GM21381 (cell line): ENCODE measurements around the gene ZNF3.
A peak's percentile ranks its signal among the peaks of the same experiment; 100 is the strongest.
"Not testable (repeated sequence)": the region's sequence is repeated elsewhere in the genome, so short reads cannot be mapped to it uniquely, and the experiment has no call there.

Experiments
- ATAC-seq: cut with Tn5 transposase; IDR thresholded peaks from one replicate; pipeline ENCODE4 v1.9.1; 2021; ENCODE audit warnings: mild to moderate bottlenecking, moderate library complexity; ENCODE audit not compliant: unreplicated experiment

ZNF3 gene

GRCh38 chr7:100081535-100082102, at the start of gene ZNF3:
Gene ZNF3, minus strand, starts transcription at chr7:100081723. Its CDS starts 4,366 bp downstream, at chr7:100077357.
- ATAC-seq: peak; percentile 87

GRCh38 chr7:100130608-100131453, 49.3 kb upstream of the ZNF3 start:
- no peak for ATAC-seq

- ATAC-seq: not testable (repeated sequence)
Observed at GRCh38 chr7:100130220-100130607, 48.7 kb upstream of the ZNF3 start.

GRCh38 chr7:100128637-100128963, 47.1 kb upstream of the ZNF3 start:
- no peak for ATAC-seq

- no peak for ATAC-seq
Observed at GRCh38 chr7:100127866-100128636, 46.5 kb upstream of the ZNF3 start.

- peak; percentile 62 for ATAC-seq
Observed at GRCh38 chr7:100126931-100127865, 45.7 kb upstream of the ZNF3 start, which contains the start of gene MBLAC1. Gene MBLAC1, plus strand, starts transcription at chr7:100126967. Its CDS starts 429 bp downstream, at chr7:100127396.

- no peak for ATAC-seq
Observed at GRCh38 chr7:100126239-100126930, 44.9 kb upstream of the ZNF3 start.

- no peak for ATAC-seq
Observed at GRCh38 chr7:100124301-100125230, 43.0 kb upstream of the ZNF3 start.

GRCh38 chr7:100122568-100122967, 41.0 kb upstream of the ZNF3 start:
- ATAC-seq: no peak

- ATAC-seq: no peak
Observed at GRCh38 chr7:100122067-100122466, 40.5 kb upstream of the ZNF3 start.

GRCh38 chr7:100120733-100121036, 39.2 kb upstream of the ZNF3 start:
- no peak for ATAC-seq

GRCh38 chr7:100119970-100120732, 38.6 kb upstream of the ZNF3 start:
- peak; percentile 27 for ATAC-seq

- ATAC-seq: peak; percentile 73
Observed at GRCh38 chr7:100119072-100119969, 37.8 kb upstream of the ZNF3 start, which contains the start of the genes CNPY4 and TAF6. Gene CNPY4, plus strand, starts transcription at chr7:100119634. Its CDS starts 111 bp downstream, at chr7:100119745. Gene TAF6, minus strand, starts transcription at chr7:100119358. Its CDS starts 5,149 bp downstream, at chr7:100114209.

GRCh38 chr7:100118388-100119071, 37.0 kb upstream of the ZNF3 start:
- no peak for ATAC-seq

GRCh38 chr7:100115026-100115425, 33.5 kb upstream of the ZNF3 start:
- ATAC-seq: no peak

- no peak for ATAC-seq
Observed at GRCh38 chr7:100111914-100112313, 30.4 kb upstream of the ZNF3 start.

- ATAC-seq: no peak
Observed at GRCh38 chr7:100111156-100111555, 29.6 kb upstream of the ZNF3 start.
